ENCODE measurements around the gene EIF4ENIF1.

DNA sequence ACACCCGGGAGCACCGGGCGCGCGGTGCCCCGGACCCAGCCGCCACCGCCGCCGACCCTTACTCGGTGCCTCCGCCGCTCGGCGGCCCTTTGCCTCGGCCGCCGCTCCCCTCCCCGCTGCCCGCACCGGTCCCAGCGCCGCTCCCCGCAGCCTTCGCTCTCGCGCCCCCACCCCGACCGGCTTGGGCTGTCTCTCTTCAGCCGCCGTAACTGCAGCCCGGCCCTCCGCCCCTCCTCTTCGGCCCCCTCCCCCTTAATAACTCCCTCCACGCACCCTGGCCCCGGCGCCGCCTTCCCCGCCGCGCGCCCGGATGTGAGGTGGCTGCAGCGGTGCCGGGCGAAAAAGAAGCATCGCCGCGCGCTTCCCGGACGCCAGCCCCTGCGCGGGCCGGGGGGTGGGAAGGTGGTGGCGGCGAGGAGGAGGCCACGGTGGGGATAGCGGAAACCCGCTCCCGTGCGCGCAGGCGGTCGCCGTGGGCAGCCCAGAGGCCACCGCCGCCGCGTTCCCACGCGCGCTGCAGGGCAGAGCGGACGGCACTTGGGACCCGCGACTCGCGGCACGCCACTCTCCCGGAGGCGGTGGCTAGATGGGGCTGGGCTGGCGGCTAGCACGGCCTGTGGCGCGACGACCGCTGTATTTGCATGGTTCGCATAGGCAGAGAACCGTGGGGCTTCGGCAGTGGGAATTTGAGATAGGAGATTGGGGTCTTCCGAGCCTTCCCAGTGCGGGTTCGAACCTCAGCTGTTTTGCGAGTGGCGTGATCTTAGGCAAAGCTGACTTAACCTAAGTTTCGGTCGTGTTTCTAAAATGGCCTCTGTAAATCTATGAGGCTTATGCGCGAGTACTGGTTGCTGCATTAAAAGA is at the start of gene EIF4ENIF1:
- TF ChIP-seq, protein P1, sequence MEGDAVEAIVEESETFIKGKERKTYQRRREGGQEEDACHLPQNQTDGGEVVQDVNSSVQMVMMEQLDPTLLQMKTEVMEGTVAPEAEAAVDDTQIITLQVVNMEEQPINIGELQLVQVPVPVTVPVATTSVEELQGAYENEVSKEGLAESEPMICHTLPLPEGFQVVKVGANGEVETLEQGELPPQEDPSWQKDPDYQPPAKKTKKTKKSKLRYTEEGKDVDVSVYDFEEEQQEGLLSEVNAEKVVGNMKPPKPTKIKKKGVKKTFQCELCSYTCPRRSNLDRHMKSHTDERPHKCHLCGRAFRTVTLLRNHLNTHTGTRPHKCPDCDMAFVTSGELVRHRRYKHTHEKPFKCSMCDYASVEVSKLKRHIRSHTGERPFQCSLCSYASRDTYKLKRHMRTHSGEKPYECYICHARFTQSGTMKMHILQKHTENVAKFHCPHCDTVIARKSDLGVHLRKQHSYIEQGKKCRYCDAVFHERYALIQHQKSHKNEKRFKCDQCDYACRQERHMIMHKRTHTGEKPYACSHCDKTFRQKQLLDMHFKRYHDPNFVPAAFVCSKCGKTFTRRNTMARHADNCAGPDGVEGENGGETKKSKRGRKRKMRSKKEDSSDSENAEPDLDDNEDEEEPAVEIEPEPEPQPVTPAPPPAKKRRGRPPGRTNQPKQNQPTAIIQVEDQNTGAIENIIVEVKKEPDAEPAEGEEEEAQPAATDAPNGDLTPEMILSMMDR (IDR thresholded peaks at IDR 0.05), result peak in 1 of 3 donors; percentile 42
- TF ChIP-seq POLR2A (IDR thresholded peaks at IDR 0.05), result peak; percentile 32
